BLaER1 (cell line): ENCODE measurements around the gene C13orf46.

Source experiments
- H3K27ac ChIP-seq: shearing (Covaris generic); formaldehyde crosslinking; 2 replicates; pipeline ENCODE4 v1.8.1; 2022
- H3K27me3 ChIP-seq: shearing (Covaris generic); formaldehyde crosslinking; 2 replicates; pipeline ENCODE4 v1.8.1; 2022
- H3K36me3 ChIP-seq: shearing (Covaris generic); formaldehyde crosslinking; 2 replicates; pipeline ENCODE4 v1.8.1; 2022
- H3K4me1 ChIP-seq: shearing (Covaris generic); formaldehyde crosslinking; 2 replicates; pipeline ENCODE4 v1.8.1; 2022
- H3K4me2 ChIP-seq: shearing (Covaris generic); formaldehyde crosslinking; 2 replicates; pipeline ENCODE4 v1.8.1; 2022
- H3K4me3 ChIP-seq: shearing (Covaris generic); formaldehyde crosslinking; 2 replicates; pipeline ENCODE4 v1.8.1; 2022
- H3K9ac ChIP-seq: shearing (Covaris generic); formaldehyde crosslinking; 2 replicates; pipeline ENCODE4 v1.8.1; 2022
- H3K9me3 ChIP-seq: shearing (Covaris generic); formaldehyde crosslinking; 2 replicates; pipeline ENCODE4 v1.8.1; 2022
- H4K20me1 ChIP-seq: shearing (Covaris generic); formaldehyde crosslinking; 2 replicates; pipeline ENCODE4 v1.8.1; 2022
- Cebpa-rat ChIP-seq: shearing (Covaris generic); IDR thresholded peaks from 2 replicates; pipeline ENCODE4 v1.8.1; 2022

Gene C13orf46

DNA sequence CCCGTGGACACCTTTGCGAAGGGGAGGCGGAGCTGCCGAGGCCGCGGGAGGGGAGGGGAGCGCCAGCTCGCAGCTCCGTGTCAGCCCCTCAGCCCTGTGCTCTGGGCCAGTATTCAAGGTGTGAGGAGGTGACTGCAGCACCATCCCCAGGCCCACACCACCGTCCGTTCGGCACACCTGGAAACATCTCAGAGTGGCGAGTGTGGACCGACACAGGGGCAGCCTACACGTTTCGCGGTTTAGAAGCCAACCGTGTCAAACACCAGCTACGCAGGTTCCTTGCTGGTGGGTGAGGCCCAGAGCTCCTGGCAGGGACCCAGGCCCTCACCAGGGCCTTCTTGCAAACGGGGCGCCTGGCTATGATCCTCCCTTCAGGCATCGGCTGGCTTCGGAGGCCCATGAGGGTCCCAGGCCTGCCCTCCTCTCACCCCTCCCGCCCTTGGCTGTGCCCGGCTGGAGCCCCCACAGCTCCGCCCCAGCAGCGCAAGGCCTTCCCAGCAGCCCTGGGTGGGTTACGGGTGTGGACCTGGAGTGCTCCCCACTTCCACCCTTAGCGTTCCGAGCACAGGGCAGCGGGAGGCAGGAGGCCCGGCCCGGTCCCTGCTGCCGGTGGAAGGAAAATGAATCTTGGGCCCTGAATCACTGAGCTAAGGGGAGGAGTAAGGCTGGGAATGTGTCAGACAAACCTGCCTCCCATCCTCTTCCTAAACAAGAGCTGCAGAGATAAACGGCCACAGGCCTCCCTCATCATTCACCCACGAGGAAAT is 1.2 kb downstream of the C13orf46 start:
- peaks cover 36% of the 10 kb centered on the region for H4K20me1 ChIP-seq
- H3K27ac ChIP-seq = no peak overlapping the region
- no peak overlapping the region for H3K9ac ChIP-seq
- no peak for TF ChIP-seq Cebpa-rat
- H3K4me2 ChIP-seq = no peak overlapping the region
- H3K9me3 ChIP-seq = no peaks in the 10 kb centered on the region
- H3K4me1 ChIP-seq = no peaks in the 10 kb centered on the region
- peaks cover 66% of the 10 kb centered on the region for H3K36me3 ChIP-seq
- no peak overlapping the region for H3K4me3 ChIP-seq
- H3K27me3 ChIP-seq = no peaks in the 10 kb centered on the region

- peaks cover 66% of the 10 kb centered on the region for H3K36me3 ChIP-seq
- peaks cover 28% of the 10 kb centered on the region for H4K20me1 ChIP-seq
- no peak overlapping the region for H3K9ac ChIP-seq
- no peaks in the 10 kb centered on the region for H3K27me3 ChIP-seq
- no peak overlapping the region for H3K27ac ChIP-seq
- H3K4me3 ChIP-seq = no peak overlapping the region
- peaks cover 5% of the 10 kb centered on the region; the same call in 1 of the 2 replicates for H3K9me3 ChIP-seq
- no peak overlapping the region for H3K4me2 ChIP-seq
- no peaks in the 10 kb centered on the region for H3K4me1 ChIP-seq
- no peak for TF ChIP-seq Cebpa-rat
These were observed 2.2 kb downstream of the C13orf46 start for GRCh38 chr13:113971471-113972231.

GRCh38 chr13:113970810-113971470 is 2.9 kb downstream of the C13orf46 start:
- Histone ChIP-seq H3K27ac (no peak overlapping the region), H3K4me3 (no peak overlapping the region), H3K36me3 (peaks cover 63% of the 10 kb centered on the region), H3K9me3 (peaks cover 6% of the 10 kb centered on the region; the same call in 1 of the 2 replicates), H3K4me2 (no peak overlapping the region), H3K4me1 (no peaks in the 10 kb centered on the region), H3K9ac (no peak overlapping the region), H4K20me1 (peaks cover 25% of the 10 kb centered on the region), H3K27me3 (no peaks in the 10 kb centered on the region)
- no peak for TF ChIP-seq Cebpa-rat

DNA sequence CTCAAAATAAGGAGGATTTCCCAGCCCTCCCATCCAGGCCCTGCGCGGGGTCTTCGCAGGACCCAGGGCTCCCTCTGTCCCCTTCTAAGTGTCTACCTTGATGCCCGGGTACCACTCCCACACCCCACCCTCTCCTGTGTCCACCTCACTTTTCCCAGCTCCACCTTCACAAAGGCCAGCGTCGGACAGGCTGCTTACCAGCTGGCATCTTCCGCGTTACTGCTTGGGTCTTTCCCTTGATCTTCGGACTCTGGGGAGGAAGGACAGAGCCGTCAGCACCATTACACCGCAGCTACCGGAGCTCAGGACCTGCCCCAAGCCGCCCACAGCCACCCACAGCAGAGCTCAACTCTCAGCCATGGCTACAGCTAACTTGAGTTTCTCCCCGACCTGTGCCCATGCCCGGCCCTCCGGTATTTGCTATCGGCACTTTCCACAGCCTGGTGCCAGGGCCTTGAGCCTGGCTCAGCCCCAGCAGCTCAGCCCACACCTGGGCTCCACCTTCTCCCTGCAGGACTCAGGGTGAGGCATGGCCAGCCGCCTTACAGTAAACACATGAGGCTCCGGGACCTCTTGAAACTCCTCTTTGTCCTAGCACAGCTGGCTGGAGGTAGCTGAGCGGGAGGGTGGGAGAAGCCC is 3.8 kb downstream of the C13orf46 start:
- no peaks in the 10 kb centered on the region for H3K27me3 ChIP-seq
- H3K4me3 ChIP-seq = no peak overlapping the region
- no peak overlapping the region for H3K27ac ChIP-seq

DNA sequence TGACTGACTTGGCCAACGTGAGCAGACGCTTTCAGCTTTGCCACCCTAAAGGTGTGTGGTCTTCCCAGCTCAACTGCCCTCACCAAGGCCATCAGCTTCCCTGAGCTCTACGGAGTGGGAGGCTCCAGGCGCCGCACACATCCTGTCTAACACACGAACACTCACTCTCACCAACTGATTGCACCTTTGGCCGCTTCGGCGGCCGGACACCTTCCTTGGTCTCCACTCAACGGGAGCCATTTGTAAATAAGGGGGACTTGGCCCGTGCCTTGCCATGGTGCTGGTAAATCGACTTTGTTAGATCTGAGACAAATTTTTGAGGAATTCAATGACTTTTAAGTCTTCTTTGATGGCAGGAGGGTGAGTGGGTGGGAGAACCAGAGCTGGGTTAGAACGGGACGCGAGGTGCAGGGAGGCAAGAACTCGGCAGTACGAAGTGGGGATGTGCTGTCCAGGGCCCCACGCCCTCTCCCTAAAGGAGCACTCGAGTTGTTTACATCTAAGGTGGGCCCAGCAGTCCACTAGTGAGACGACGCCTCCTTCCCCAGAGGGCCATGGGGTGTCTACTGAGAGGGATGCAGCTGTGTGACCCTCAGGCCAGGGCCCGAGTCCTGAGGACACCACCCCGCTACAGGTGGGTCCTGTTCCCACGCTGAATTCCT is 4.4 kb downstream of the C13orf46 start:
- no peak overlapping the region for H3K9ac ChIP-seq
- H3K36me3 ChIP-seq = peaks cover 48% of the 10 kb centered on the region
- no peak for TF ChIP-seq Cebpa-rat
- no peak overlapping the region for H3K4me2 ChIP-seq
- no peak overlapping the region for H3K27ac ChIP-seq
- H3K9me3 ChIP-seq = peaks cover 6% of the 10 kb centered on the region; the same call in 1 of the 2 replicates
- H3K4me1 ChIP-seq = no peaks in the 10 kb centered on the region
- no peak overlapping the region for H3K4me3 ChIP-seq
- peaks cover 18% of the 10 kb centered on the region; the same call in 1 of the 2 replicates for H4K20me1 ChIP-seq
- no peaks in the 10 kb centered on the region for H3K27me3 ChIP-seq

More for the DNA sequence above, 3.8 kb downstream of the C13orf46 start:
- Histone ChIP-seq H3K4me1 (no peaks in the 10 kb centered on the region), H4K20me1 (peaks cover 18% of the 10 kb centered on the region; the same call in 1 of the 2 replicates), H3K36me3 (peaks cover 55% of the 10 kb centered on the region), H3K4me2 (no peak overlapping the region), H3K9ac (no peak overlapping the region), H3K9me3 (peaks cover 6% of the 10 kb centered on the region; the same call in 1 of the 2 replicates)
- no peak for TF ChIP-seq Cebpa-rat

DNA sequence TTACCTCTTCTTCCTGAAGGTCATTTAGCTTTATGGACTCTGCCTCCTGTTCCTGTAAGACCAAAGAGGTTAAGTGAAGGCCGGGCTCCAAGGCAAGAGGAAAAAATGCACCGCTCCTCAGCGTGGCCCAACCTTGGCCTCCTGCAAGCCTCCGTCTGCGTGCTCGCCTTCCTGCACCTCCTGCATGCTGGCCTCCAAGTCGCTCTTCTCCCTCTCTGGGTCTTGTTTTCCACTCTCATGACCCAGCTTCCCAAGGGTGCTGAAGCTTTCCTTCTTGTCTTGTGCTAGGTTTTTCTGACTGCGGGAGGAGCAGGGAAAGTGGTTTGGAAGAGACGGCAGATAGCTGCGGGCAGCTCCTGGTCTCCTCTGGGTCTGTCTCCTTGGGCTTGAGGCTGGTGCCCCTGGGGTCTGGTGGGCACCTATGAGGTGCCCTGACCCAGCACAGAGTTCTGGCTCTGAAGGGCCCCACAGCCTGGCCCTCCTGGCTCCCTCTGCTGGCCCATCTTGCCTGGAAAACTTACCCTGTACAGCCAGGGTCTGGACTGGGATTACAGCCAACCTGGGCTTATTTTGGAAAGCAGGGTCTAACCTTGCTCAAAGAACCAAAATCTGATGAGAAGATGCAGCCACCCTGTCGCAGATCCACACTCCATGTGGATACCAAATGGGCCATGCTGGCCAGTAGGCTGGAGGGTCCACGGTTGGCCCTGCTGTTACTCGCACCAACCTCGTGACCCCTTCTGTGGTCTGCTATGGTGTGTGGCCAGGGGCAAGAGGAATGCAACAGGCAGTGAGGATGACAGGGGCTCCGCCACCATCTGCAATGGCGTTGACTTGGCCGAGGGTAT is 5.2 kb downstream of the C13orf46 start:
- Histone ChIP-seq H3K4me2 (no peak overlapping the region), H3K9ac (no peak overlapping the region), H3K9me3 (peaks cover 6% of the 10 kb centered on the region; the same call in 1 of the 2 replicates), H3K36me3 (peaks cover 44% of the 10 kb centered on the region), H3K4me1 (no peaks in the 10 kb centered on the region), H3K27me3 (no peaks in the 10 kb centered on the region), H3K4me3 (no peak overlapping the region), H4K20me1 (peaks cover 15% of the 10 kb centered on the region; the same call in 1 of the 2 replicates), H3K27ac (no peak overlapping the region)
- no peak for TF ChIP-seq Cebpa-rat

GRCh38 chr13:113967729-113968462 is 6.0 kb downstream of the C13orf46 start:
- H3K4me1 ChIP-seq = no peaks in the 10 kb centered on the region
- H3K4me2 ChIP-seq = no peak overlapping the region
- no peak for TF ChIP-seq Cebpa-rat
- no peak overlapping the region for H3K27ac ChIP-seq
- peaks cover 12% of the 10 kb centered on the region for H3K9me3 ChIP-seq
- H3K27me3 ChIP-seq = no peaks in the 10 kb centered on the region
- no peak overlapping the region for H3K4me3 ChIP-seq
- H4K20me1 ChIP-seq = peaks cover 8% of the 10 kb centered on the region; the same call in 1 of the 2 replicates
- H3K9ac ChIP-seq = no peak overlapping the region
- peaks cover 36% of the 10 kb centered on the region; the same call in 1 of the 2 replicates for H3K36me3 ChIP-seq

DNA sequence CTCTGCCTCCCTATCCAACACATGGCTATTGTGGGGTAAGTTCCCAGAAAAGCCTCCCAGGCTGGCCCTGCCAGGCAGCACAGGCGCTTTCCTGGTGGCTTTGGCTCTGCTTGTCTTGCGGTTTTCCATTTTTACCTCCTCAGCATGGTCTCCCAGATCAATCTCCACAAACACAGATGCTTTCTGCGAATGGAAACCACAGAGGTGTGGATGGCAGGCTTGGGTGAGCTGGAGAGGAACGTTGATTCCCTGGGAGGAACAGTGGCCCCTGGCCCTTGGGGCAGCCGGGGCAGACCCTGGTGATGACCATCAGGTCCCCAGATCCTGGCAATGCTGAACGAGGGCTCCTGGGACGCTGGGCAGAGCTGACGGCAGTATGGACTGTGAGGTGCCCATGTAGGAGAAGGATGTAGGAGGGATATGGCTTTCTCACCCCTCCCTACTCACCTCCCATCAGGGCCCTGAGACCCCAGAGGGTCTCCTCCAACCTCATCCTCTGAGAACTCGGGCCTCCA is 6.6 kb downstream of the C13orf46 start:
- Histone ChIP-seq H3K27ac (no peak overlapping the region), H3K36me3 (peaks cover 29% of the 10 kb centered on the region; the same call in 1 of the 2 replicates), H3K9me3 (peaks cover 18% of the 10 kb centered on the region), H3K9ac (no peak overlapping the region), H3K27me3 (no peaks in the 10 kb centered on the region), H3K4me1 (no peaks in the 10 kb centered on the region), H3K4me2 (no peak overlapping the region), H4K20me1 (0 out of 2 replicates have a peak, but pooled peaks cover 1% of the 10 kb centered on the region), H3K4me3 (no peak overlapping the region)
- no peak for TF ChIP-seq Cebpa-rat
